GM18861 (cell line): Measurements from ENCODE around the gene C7orf25.

Source experiments
- ATAC-seq: cut with Tn5 transposase; IDR thresholded peaks from one replicate; pipeline ENCODE4 v1.9.1; 2021; ENCODE audit not compliant: unreplicated experiment

The C7orf25 gene

DNA sequence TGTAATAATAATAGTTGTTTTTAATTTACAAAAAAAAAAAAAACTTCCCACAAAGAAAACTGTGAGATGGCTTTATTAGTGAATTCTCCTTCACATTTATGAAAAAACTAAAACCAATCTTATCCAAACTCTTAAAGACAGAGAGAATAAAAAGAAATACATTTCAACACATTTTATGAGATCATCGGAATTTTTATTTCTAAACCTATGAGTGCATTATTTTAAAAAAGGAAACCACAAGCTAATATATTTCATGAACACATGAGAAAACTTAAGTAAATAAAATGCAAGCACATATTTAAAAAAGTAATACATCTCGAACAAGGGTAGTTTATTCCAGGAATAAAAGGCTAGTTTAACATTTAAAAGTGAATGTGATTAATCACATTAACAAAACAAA is 31.5 kb downstream of the C7orf25 start:
- no peak for ATAC-seq

DNA sequence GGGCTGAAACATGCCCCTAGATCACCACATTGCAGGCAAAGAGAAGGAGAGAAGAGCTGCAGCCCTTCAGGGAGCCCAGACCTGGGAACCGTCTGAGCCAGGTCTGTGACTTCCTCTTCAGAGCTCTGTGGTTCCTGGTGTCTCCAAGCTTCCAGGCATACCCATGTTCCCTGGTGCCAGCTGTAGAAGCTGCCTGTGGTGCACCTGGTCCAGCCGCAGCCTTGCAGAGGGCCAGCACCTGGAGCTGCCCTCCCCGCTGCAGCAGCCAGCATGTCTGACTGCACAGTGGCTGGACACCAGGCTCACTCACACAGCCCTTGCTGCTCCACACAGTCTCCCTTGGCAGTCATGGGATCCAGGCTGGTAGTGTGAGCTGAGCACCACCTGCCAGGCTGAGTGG is 33.6 kb downstream of the C7orf25 start:
- ATAC-seq = no peak

DNA sequence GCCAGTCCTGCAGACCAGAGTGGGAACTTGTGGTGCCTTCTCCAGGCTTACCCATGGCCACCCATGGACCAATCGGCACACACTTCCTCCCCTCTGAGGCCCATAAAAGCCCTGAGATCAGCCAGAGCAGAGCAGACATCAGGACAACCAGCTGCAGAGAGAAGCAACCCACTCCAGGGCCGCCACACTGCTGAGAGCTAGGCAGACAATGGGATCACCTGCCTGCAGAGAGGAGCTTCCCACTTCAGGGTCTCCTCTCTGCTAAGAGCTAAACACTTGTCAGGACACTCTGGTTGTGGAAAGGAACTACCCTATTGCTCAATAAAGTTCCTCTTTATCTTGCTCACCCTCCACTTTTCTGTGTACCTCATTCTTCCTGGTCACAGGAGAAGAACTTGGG is 34.0 kb downstream of the C7orf25 start:
- no peak for ATAC-seq

DNA sequence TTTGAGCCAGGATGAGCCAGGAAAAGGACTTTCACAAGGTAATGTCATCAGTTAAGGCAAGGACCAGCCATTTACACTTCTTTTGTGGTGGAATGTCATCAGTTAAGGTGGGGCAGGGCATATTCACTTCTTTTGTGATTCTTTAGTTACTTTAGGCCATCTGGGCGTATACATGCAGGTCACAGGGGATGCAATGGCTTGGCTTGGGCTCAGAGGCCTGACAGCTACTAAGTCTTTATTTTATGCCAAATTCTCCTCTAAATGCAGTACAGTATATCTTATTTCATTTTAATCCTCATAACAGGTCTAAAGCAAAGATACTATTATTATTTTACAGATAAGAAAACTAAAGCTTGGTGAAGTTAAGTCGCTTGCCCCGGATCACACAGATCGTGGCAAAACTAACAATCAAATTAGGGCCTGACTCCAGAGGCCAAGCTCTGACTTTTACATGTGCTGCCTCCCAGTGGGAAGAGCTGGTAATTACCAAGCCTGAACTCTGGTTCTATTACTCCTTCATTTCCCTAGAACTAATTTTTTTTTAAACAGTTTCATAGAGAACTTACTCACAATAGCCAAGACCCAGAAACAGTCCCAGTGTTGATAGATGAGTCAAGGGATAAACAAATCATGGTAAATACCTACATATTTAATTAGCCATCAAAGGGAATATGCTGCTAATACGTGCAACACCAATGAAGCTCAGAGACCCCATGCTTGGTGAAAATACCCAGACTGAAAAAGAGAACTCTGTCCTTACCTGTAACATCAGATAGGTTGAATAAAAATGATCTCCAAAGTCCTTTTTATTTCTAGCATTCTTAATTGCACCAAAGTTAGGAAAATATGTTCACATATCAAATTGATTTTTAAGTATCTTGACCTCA is 35.4 kb downstream of the C7orf25 start:
- peak; percentile 83 for ATAC-seq

DNA sequence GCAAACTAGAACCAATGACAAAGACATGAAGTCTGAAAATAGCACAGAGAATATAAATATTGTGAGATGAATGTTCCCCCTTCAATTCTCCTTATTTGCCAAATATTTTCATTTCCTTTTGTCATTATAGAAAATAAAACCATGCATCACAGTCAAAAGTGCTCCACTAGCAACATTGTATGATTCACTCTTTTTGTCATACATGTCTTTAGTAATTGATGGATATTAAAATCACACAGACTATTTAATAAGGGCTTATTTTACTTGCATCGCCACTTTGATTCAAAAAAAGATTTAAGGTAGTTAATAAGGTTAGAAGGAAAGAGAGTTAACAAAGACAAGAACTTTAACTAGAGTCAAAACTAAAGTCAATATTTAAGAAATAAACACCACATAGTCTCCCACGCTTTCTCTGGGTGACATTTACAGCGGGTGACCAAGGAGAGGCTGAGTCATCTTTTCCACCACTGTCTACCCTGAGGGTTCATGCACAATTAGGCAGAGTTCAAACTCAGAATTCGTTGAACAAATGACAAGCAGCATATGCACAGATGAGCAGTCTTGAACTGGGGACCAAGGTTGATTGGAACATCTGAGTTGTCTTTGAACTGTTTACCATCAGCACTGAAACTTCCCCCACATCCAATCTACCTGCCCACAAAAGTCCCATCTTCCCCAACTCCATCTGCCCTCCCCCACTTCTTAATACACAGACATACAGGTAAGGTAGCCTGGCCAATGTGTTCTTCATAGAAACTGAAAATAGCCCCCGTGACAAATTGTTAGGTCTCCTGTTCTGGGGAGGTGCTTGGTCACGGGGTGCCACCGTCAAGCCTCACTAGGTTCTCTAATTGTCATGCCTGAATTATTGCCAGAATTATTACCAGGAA is 42.5 kb downstream of the C7orf25 start:
- ATAC-seq = peak; percentile 98

DNA sequence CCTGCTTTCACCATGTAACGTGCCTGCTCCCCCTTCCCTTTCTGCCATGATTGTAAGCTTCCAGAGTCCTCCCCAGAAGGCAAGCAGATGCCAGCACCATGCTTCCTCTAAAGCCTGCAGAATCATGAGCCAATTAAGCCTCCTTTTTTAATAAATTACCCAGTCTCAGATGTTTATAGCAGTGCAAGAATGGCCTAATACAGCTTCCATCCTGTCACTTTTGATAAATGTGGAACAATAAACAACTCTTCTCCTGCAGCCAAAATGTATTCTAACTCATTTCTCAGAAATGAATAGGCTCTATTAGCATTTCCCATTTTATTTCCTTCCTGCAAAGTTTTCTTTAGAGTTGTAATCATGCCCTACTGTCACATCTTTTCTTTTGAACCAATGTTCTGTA is 43.4 kb downstream of the C7orf25 start:
- ATAC-seq = no peak
